PC-3 (cell line): ENCODE measurements around the gene COL27A1. TPM values are rescaled to one million over a fixed set of nuclear protein-coding genes. Genes with fewer than 3 reads are reported as not detected.

ENCODE experiments used
- ATAC-seq: fragments of 200-7000 bp; cut with Tn5 transposase; 2 replicates; pipeline ENCODE4 v1.9.1; 2020; ENCODE audit warnings: mild to moderate bottlenecking, moderate library complexity
- BruUV-seq: library from RNA; stranded (reverse); fragments of 400-500 nt; replicated peaks from 2 replicates; lab custom pipeline; 2021; lab: Mats Ljungman, UMichigan
- CTCF ChIA-PET: fragments of 300-600 bp; sonication (Branson Sonifier 250); formaldehyde crosslinking; loops from one replicate; lab custom pipeline; 2022; ENCODE audit warnings: antibody characterized with exemption; lab: Charles Lee
- POLR2A ChIA-PET: fragments of 300-600 bp; sonication (Branson Sonifier 250); formaldehyde crosslinking; loops from one replicate; lab custom pipeline; 2022; ENCODE audit warnings: antibody characterized with exemption; ENCODE audit not compliant: unreplicated experiment; lab: Charles Lee
- DNase-seq: peaks from one replicate; pipeline ENCODE4 v3.0.0-alpha.2; 2015
- H2AFZ ChIP-seq: fragments of 300-600 bp; sonication (generic); 2 replicates; pipeline ENCODE4 v1.6.0; 2016; ENCODE audit warnings: antibody characterized with exemption, low read length
- H3F3A ChIP-seq: fragments of 300-600 bp; sonication (generic); one replicate; pipeline ENCODE4 v1.6.0; 2017; ENCODE audit warnings: antibody characterized with exemption, low read length, control low read depth, mild to moderate bottlenecking; ENCODE audit not compliant: unreplicated experiment
- H3K27ac ChIP-seq: fragments of 300-600 bp; sonication (generic); 2 replicates; pipeline ENCODE4 v1.5.1; 2016; ENCODE audit warnings: mild to moderate bottlenecking, low read length
- H3K27me3 ChIP-seq: fragments of 300-600 bp; sonication (generic); 2 replicates; pipeline ENCODE4 v1.6.1; 2016; ENCODE audit warnings: low read length, mixed read lengths
- H3K36me3 ChIP-seq: fragments of 300-600 bp; sonication (generic); 2 replicates; pipeline ENCODE4 v1.6.1; 2016; ENCODE audit warnings: low read depth, mixed run types, low read length, mixed read lengths
- H3K4me1 ChIP-seq: fragments of 300-600 bp; sonication (generic); 2 replicates; pipeline ENCODE4 v1.5.1; 2016; ENCODE audit warnings: low read length; ENCODE audit not compliant: insufficient read depth
- H3K4me2 ChIP-seq: fragments of 300-600 bp; sonication (generic); 2 replicates; pipeline ENCODE4 v1.6.0; 2016; ENCODE audit warnings: low read length
- H3K4me3 ChIP-seq: fragments of 300-600 bp; sonication (generic); 2 replicates; pipeline ENCODE4 v1.5.1; 2016; ENCODE audit warnings: mild to moderate bottlenecking, low read length, mixed read lengths
- H3K79me2 ChIP-seq: fragments of 300-600 bp; sonication (generic); 2 replicates; pipeline ENCODE4 v1.6.1; 2017; ENCODE audit warnings: low read length, mixed read lengths
- H3K9ac ChIP-seq: fragments of 300-600 bp; sonication (generic); 2 replicates; pipeline ENCODE4 v1.6.0; 2016; ENCODE audit warnings: mild to moderate bottlenecking, low read length
- H3K9me2 ChIP-seq: fragments of 300-600 bp; sonication (generic); replicated peaks from 2 replicates; pipeline ENCODE4 v1.6.1; 2016; ENCODE audit warnings: mixed run types, low read length, mixed read lengths
- H3K9me3 ChIP-seq: fragments of 300-600 bp; sonication (generic); 2 replicates; pipeline ENCODE4 v1.6.1; 2016; ENCODE audit warnings: low read length, mixed read lengths
- H4K20me1 ChIP-seq: fragments of 300-600 bp; sonication (generic); 2 replicates; pipeline ENCODE4 v1.6.1; 2016; ENCODE audit warnings: low read length, mixed read lengths
- CTCF ChIP-seq: fragments of 300-600 bp; sonication (generic); conservative IDR thresholded peaks from 2 replicates; pipeline ENCODE4 v1.5.1; 2017; ENCODE audit warnings: antibody characterized with exemption, low read depth, mild to moderate bottlenecking, low read length
- EZH2 ChIP-seq: fragments of 300-600 bp; sonication (generic); IDR thresholded peaks from one replicate; pipeline ENCODE4 v1.6.1; 2017; ENCODE audit warnings: antibody characterized with exemption, mild to moderate bottlenecking, low read length; ENCODE audit not compliant: unreplicated experiment
- EZH2phosphoT487 ChIP-seq: fragments of 300-600 bp; sonication (generic); IDR thresholded peaks from 2 replicates; pipeline ENCODE4 v1.6.1; 2018; ENCODE audit warnings: mild to moderate bottlenecking, antibody characterized with exemption, low read length, borderline replicate concordance
- intact Hi-C: fragments of 100-400 bp; cut with micrococcal nuclease; formaldehyde crosslinking; loops from 2 replicates; pipeline ENCODE4 v1.9.0; 2023
- total RNA-seq: library from RNA; depleted of rRNA; stranded (reverse); fragments of >200 nt; gene quantifications from 2 replicates; pipeline ENCODE4 v1.2.3, GENCODE V29; 2014

The COL27A1 gene
- total RNA-seq, 1 experiment from 2014 or later: 4.3 TPM

- TF ChIP-seq CTCF (no peak), EZH2 (no peak), EZH2phosphoT487 (no peak)
- Histone ChIP-seq H3K4me1 (peaks cover 10% of the 10 kb centered on the region), H3K9me3 (no peaks in the 10 kb centered on the region), H3K4me2 (no peak overlapping the region), H3K79me2 (no peaks in the 10 kb centered on the region), H3K36me3 (no peaks in the 10 kb centered on the region), H3K9me2 (no peaks in the 10 kb centered on the region), H4K20me1 (no peaks in the 10 kb centered on the region), H2AFZ (no peak overlapping the region), H3K27me3 (no peaks in the 10 kb centered on the region), H3K9ac (no peak overlapping the region), H3F3A (no peaks in the 10 kb centered on the region), H3K27ac (no peak overlapping the region), H3K4me3 (no peak overlapping the region)
- ATAC-seq (no peak), DNase-seq (no peak)
- BruUV-seq: no TSS peak
- CTCF ChIA-PET: no interaction called here
- POLR2A ChIA-PET: interaction anchor here (0.6 kb wide), 1 partner anchor 17 kb away, joined by 3 read pairs; no protein-coding TSS in a partner anchor
- intact Hi-C loops: loop anchor here (5.0 kb wide), 1 partner anchor 114 kb away; no protein-coding TSS in a partner anchor
These were observed 3.3 kb downstream of the COL27A1 start for GRCh38 chr9:114158482-114159130.

GRCh38 chr9:114159691-114160090 lies 4.4 kb downstream of the COL27A1 start:
- H3K27me3 ChIP-seq: no peaks in the 10 kb centered on the region
- intact Hi-C loops: loop anchor here (5.0 kb wide), 1 partner anchor 113 kb away; no protein-coding TSS in a partner anchor
- no peaks in the 10 kb centered on the region for H3F3A ChIP-seq
- no peaks in the 10 kb centered on the region for H3K79me2 ChIP-seq
- no peak overlapping the region for H3K9ac ChIP-seq
- no peaks in the 10 kb centered on the region for H3K9me3 ChIP-seq
- no peak overlapping the region for H3K4me2 ChIP-seq
- H2AFZ ChIP-seq: no peak overlapping the region
- DNase-seq (no peak), ATAC-seq (no peak)
- H3K4me3 ChIP-seq: no peak overlapping the region
- BruUV-seq: no TSS peak
- CTCF ChIA-PET: interaction anchor here (0.6 to 1.2 kb wide), 2 partner anchors 51 to 192 kb away, joined by 3 read pairs; no protein-coding TSS in a partner anchor
- H3K9me2 ChIP-seq: no peaks in the 10 kb centered on the region
- H4K20me1 ChIP-seq: no peaks in the 10 kb centered on the region
- no peaks in the 10 kb centered on the region for H3K36me3 ChIP-seq
- no peak overlapping the region for H3K27ac ChIP-seq
- H3K4me1 ChIP-seq: peaks cover 4% of the 10 kb centered on the region
- TF ChIP-seq EZH2: no peak
- no peak for TF ChIP-seq CTCF
- TF ChIP-seq EZH2phosphoT487: no peak
- POLR2A ChIA-PET: no interaction called here

GRCh38 chr9:114161513-114161912 lies 6.2 kb downstream of the COL27A1 start:
- ChIA-PET CTCF (no interaction called here), POLR2A (no interaction called here)
- H3K27me3 ChIP-seq: no peaks in the 10 kb centered on the region
- TF ChIP-seq EZH2 (no peak), EZH2phosphoT487 (no peak), CTCF (no peak)
- ATAC-seq (no peak), DNase-seq (no peak)
- H3K79me2 ChIP-seq: no peaks in the 10 kb centered on the region
- no peak overlapping the region for H2AFZ ChIP-seq
- no peaks in the 10 kb centered on the region for H3K9me3 ChIP-seq
- H3K9me2 ChIP-seq: no peaks in the 10 kb centered on the region
- no peaks in the 10 kb centered on the region for H4K20me1 ChIP-seq
- no TSS peak for BruUV-seq
- no peak overlapping the region for H3K4me3 ChIP-seq
- no peak overlapping the region for H3K9ac ChIP-seq
- no peak overlapping the region for H3K4me2 ChIP-seq
- intact Hi-C loops: no loop called here
- no peak overlapping the region for H3K27ac ChIP-seq
- no peaks in the 10 kb centered on the region for H3K36me3 ChIP-seq
- no peaks in the 10 kb centered on the region for H3K4me1 ChIP-seq
- no peaks in the 10 kb centered on the region for H3F3A ChIP-seq
